Activated CD4-positive, CD25-positive, alpha-beta regulatory T cell (primary cell): Measurements from ENCODE around the gene ATP1A2.
"Not testable (repeated sequence)": the region's sequence is repeated elsewhere in the genome, so short reads cannot be mapped to it uniquely, and the experiment has no call there.

ENCODE experiments used
- DNase-seq, 4 experiments: peaks; one replicate each; lab custom pipeline; 2025; lab: John Stamatoyannopoulos, UW

The ATP1A2 gene

DNA sequence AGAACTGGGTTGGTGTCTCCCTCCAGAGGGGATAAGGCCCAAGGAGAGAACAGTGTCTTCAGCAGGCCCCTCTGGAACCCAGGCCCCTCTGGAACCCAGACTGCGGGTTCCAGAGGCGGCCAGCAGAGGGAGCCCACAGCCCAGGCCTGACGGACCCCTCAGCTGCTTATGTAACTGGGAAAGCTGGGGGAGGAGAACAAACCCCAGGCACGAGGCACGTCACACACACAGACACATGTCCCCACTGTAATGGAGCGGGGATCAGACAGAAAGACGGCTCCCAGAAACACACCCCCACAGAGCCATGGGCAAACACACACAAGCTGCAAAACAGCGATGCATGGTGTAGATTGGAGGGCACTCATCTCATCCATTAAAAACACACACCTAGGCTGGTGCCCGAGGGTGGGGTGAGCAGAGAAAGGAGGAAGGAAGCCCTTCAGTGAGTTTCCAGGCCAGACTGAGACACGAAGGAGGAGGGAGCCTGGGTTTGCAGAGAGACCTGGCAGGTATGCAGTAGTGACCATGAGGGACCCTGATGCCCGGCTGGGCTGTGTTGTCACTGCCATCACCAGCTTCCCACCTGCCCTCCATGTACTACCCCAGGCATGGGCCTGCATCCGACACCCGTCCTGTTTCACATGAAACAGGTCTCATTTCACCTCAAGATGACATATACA, 14.4 kb upstream of the ATP1A2 start:
- peak; percentile 37 to 45 (median 40) for DNase-seq

DNA sequence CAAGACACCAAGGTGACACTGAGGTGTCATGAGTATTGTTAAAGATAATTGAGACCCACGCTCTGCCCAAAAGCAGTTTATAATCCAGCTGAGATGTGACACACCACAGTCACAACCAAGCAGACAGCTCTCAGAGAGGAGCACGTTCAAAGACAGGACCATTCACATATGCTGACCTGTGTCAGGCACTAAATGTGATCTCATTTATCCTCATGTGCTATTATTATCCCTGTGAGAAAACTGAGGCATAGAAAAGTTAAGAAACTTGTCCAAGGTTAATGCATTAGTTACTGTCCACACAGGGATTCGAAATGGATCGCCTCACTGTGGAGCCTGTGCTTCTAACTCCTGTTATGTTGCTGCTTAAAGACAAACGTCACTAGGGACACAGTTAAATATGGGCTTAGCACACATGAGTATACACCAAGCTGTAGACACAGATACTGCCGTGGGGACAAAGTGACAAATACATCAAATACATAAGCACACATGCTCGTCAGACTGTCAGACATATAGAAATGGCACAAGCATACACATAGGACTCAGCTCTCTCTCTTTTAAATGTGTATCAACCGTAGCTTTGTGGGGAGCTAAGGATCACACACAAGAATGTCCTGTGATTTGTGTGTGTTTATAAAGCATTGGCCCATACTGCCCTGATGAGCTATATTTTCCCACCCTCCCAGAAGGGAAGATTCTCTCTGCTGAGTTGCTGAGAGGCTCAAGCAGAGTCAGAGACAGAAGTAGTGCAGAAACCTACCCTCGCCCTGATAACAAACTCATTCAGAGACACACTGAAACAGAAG, 13.6 kb upstream of the ATP1A2 start:
- no peak for DNase-seq

DNA sequence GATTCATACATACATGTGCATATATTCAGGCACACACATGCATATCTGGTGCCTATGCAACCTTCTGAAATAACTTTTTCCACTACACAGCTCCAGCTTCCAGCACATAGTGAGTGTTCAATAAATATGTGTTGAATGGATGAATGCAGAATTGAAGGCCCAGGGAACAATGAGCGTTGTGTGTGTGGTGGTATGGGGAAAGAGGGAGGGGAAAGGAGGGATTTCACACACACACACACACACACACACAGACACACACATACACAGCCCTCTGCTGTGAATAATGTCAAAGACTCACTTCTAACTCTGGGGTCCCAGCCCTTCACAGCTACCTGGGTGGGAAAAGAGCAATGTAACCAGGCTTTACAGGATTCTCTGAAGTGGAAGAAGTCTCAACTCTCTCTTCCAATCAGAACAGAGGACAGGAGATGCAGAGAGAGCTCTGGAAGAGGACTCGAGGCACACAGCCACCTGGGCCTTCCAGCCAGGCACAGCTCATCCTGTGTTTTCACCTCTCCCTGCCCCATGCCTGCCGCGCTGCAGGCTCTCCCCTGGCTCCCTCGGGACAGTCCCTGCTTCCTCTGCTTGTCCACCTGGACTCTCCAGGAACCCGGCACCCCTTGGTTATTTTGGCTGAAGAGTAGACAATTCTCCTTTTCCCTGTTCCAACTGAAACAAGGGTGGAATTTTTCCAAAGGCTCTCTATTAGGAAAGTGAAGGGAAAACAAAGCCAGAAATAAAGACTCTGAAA, 11.7 kb upstream of the ATP1A2 start:
- DNase-seq: no peak

DNA sequence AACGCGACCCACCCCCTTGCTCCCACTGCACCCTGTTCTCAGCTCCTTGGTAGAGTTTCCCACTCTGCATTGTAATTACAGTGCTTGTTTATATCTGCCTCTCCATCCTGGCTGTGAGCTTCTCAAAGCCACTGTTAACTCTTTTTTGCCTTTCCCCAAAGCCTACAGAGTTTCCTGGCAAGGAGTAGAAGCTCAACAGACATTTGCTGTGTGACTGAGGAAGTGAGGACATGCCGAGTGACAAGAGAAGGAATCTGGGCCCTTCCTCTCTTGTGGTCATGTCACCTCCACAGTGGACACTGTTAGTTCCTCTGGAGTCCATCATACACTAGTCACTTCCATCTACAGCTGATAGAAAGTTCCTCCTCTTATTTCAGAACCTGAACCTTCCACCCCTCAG, 11.1 kb upstream of the ATP1A2 start:
- no peak for DNase-seq

DNA sequence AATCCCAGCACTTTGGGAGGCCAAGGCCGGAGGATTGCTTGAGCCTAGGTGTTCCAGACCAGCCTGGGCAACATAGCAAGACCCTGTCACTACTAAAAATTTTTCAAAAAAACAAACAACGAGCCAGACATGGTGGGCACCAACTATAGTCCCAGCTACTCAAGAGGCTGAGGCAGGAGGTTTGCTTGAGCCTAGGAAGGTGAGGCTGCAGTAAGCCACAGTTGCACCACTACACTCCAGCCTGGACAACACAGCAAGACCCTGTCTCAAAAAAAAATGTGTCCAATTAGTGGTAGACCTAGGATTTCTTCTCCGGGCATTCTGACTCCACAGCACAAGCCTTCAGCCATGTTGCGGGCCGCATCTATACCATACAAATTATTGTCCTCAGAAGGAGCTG, 10.4 kb upstream of the ATP1A2 start:
- DNase-seq: no peak

DNA sequence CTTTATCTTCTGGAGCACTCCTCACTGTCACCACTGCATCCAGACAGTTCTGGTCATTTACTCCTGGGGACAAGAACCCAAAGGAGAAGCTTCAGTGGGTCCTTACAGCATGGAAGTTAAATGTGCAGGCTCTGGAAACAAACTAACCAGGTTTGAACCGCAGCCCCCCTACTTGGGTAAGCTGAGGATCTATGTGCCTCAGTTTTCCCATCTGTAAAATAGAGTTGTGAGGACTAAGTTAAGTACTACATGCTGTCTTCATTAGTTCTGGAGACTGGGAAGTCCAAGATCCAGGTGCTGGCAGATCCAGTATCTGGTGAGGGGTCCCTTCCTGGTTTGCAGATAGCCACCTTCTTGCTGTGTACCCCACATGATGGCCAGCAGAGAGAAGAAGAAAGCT, 8.0 kb upstream of the ATP1A2 start:
- no peak for DNase-seq

DNA sequence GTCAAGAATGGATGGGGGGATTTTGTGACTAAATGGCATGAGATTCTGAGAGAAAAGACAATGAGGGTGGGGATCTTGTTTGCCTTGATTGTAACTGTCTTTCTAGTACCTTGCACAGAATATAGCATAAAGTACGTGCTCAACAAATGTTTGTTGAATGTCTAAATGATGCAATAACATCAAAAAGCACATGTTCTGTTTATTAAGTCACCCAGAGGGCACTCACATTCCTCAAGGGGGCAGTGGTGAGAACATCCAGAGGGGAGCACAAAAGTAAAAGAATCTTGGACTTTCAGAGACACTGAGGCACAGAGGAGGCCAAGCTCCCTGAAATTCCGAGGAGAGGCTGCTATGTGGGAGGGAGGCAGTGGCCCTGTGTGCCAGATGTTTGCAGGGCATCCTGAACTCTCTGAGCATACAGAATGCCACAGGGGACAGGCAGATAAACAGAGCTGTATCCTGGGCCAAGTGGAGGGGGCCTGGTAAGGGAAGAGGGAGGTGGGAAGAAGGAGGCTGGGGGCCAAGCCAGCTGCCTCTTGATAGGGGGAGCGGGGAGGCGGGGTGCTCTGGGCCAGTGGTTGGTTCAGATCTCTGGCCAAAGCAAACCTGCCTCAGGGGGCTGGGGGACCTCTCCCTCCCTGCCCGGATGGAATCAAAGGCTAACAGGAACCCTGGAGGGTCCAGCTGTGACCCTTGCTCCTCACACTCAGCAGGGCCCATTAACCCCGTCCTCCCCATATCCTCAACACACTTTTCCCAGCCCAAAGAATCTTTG, 6.5 kb upstream of the ATP1A2 start:
- DNase-seq: no peak

DNA sequence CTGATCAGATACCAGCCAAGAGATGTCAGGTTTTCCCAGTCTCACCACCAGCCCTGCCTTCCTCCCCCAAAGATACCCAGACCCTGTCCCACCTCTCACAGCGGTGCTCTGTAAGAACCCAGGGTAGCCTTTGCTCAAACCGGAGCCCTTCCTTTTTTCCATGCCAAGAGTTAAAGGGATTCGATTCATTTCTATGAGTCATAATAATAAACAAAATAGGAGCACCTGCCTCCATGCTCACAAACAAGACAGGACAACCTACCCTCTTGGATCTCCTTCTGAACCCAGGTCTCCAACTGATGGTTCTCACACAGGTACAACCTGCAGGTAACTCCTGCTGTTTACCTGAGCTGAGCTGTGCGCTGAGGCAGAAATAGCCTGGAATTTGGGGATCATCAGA, 5.9 kb upstream of the ATP1A2 start:
- no peak for DNase-seq

DNA sequence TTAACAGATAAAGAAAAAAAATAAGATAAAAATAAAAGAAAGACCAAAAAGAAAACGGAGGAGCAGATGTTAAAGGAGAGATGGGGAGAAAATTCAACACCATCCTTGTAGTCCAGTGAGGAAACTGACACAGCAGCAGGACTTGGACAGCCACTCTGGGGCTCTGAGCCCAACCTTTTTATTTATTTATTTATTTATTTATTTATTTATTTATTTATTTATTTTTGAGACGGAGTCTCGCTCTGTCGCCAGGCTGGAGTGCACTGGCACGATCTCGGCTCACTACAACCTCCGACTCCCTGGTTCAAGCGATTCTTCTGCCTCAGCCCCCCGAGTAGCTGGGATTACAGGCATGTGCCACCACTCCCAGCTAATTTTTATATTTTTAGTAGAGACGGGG, 4.1 kb upstream of the ATP1A2 start:
- DNase-seq: not testable (repeated sequence)

DNA sequence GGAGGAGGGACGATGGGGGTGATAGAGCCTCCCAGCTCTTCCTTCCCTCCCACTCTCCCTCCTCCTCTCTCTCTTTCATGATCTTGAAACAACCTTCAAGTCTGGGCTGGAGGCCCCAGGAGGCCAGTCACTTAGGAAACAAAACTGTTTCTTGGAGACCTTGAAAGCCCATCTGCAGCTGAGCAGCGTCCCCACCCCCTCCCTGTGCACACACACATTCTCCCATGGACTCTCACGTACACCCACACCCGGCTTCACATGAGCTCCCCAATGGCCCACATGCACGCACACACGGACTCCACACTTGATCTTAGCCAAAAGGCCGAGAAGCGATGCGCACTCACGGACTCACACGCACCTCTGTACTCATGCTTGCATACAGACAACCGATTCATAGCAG, 3.2 kb upstream of the ATP1A2 start:
- no peak for DNase-seq

DNA sequence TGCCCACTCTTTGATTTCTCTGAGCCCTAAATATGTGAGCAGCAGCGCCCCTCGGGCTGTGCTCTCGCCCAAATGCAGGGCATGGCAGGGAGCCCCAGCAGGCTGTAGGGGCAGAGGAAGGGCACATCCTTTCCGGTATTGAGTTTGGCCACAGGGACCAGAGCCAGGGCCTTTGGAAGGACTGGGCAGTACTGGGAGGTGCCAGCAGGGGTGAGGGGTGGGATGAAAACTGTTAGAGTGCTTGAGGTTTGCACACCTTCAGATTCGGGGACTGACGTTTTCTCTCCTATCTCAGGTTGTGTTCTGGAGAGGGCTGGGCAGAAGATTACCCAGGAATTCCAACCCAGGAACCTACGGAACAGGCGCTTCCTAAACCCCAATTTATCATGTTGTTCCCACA, 2.2 kb upstream of the ATP1A2 start:
- no peak for DNase-seq

DNA sequence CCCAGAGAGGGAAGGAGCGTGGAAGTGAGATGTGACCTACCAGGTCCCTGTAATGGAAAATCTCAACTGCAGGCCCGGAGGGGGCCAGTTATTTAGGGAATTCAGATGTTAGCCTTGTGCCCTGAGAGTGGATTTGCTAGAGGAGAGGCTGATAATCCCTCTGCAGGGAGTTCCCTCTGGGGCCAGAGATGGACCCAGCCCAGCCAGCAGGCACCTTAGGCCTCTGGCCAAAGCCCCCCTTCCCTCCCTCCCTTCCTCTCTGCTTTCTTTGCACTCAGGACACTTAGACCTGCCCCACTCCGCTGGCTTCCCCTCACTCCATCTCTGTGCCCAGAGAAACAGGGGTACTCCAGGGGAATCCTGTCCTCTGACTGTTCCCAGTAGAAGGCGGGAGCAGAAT, 1.5 kb upstream of the ATP1A2 start:
- DNase-seq: no peak

DNA sequence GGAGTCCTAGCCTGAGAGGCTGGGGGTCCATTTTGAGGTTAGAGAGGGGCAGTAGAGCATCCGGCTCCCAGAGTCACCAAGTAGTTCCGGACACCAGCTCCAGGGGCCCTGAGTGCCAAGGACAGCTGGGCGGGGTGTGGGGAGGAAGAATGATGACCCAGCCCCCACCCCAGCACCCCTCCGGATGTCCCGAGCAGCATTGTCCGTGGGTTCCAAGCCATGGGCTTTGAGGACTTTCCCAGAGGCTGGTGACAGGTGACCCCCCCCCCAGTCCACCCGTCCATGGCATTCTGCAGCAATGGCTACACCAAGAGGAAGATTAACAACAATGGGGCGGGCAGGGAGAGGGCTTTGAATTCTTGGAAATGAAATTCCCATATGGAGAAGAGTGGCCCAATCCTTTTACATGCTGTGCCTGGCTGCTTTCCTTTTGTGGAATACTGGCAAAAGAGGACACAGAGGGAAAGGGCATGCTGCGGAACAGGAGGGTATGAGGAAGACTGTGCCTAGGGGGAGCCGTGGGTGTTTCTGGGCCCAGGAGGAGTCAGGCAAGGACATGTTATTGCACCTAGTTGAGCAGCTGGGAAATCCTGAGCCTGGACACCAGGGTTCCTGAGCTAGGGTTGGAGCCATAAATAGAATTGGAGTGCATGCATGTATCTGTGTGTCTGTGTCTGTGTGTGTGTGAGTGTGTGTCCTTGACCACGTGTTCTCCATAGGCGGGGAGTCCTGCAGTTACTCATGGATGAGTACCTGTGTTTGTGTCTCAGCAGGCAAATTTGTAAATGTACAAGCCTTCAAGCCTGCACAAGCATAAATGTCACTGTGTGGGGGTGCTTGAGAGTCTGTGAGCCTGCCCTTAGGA, 956 bp downstream of the ATP1A2 start:
- no peak for DNase-seq

DNA sequence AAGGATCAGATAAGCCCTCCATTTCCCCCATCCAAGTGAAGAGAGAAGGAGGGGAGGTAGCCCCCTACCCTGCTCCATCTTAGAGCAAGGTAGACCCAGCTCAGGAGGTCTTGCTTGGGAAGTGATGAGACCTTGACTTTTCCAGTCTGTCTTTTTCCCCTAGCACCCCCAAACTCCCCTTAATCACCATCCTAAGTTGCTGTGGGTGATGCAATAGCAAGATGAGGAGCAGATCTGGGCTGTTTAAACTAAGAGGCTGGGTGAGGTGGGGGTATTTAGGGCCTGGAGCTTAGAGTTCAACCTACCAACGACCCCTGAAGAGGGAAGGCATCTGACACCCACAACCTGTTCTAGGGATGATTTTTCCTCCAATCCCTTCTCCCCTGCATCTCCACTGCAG, 1.7 kb downstream of the ATP1A2 start:
- no peak for DNase-seq

DNA sequence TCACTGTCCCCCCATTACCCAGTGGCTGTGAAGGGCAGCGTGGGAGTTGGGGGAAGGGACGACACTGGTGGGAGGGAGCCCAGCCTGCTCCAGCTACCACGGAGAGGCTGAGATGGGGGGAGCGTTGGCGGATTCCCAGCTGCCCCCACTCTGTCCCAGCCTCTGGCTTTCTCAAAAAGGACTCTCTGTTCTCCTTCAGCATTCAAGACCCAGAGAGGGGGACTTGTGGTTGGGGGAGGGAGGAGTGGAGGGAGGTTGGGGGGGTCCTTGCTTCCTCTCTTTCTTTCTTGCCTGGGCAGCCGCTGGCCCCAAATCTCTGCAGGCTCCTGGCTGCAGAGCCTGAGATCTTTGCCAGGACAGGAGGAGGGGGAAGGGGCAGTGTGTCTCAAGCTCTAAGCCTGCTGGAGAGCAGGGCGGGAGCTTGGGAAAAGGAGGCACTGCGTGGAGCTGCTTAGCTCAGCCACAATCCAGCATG, 2.2 kb downstream of the ATP1A2 start:
- no peak for DNase-seq

DNA sequence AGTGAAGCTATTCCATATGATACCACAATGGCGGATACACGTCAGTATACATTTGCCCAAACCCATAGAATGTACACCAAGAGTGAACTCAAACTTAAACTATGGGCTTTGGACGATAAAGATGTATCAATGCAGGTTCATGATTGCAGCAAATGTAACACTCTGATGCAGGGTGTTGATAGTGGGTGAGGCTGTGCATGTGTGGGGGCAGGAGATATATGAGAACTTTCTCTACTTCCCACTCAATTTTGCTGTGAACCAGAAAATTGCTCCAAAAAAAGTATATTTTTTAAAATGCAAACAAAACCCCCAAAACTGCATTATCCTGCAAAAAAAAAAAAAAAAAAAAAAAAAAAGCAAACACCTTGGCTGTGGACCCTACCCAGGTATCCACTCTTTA, 3.4 kb downstream of the ATP1A2 start:
- no peak for DNase-seq

DNA sequence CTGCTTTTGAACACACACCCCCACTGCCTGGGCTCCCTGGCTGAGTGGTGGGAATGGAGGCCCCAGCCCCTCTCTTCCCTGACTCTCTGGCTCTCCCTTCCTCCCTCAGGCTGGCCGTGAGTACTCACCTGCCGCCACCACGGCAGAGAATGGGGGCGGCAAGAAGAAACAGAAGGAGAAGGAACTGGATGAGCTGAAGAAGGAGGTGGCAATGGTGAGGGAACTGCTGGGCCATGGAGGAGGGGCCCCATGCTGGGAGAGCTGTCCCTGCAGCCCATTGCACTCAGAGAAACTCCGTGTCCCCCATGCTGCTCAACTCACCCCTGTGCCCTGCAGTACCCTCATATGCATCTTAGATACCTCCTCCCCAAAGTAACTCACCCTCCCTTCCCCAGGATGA, 5.2 kb downstream of the ATP1A2 start:
- DNase-seq: no peak

DNA sequence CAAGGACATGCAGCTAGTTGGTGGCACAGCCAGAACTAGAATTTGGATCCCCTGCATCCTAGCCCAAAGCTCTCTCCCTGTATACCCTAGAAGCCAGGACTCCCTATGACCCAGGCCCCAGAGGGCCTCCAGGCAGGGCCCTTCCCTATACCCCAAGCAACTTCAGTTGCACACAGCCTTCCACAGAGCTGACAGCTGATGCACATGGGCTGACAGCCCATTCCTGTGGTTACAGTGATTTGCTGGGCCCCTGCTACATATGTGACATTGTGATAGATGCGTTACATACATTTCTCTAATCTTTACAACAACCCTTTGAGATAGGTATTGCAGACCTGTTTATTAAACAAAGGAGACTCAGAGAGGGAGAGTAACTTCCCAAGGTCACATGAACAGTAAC, 5.8 kb downstream of the ATP1A2 start:
- no peak for DNase-seq

DNA sequence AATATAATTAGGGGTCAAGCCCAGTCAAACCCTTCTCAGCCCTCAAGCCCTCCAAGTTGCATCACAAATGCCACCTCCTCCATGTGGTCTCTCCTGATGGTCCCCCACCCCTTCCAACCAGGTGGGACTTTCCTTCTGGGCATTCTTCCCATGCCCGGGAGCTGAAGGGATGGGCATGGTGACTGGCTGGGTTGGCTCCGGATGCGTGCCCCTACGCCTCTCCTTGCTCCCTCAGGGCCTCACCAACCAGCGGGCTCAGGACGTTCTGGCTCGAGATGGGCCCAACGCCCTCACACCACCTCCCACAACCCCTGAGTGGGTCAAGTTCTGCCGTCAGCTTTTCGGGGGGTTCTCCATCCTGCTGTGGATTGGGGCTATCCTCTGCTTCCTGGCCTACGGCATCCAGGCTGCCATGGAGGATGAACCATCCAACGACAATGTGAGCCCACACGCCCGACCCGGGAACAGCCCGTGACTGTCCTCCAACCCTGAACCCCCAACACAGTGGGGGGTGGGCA, 7.5 kb downstream of the ATP1A2 start:
- DNase-seq: no peak

DNA sequence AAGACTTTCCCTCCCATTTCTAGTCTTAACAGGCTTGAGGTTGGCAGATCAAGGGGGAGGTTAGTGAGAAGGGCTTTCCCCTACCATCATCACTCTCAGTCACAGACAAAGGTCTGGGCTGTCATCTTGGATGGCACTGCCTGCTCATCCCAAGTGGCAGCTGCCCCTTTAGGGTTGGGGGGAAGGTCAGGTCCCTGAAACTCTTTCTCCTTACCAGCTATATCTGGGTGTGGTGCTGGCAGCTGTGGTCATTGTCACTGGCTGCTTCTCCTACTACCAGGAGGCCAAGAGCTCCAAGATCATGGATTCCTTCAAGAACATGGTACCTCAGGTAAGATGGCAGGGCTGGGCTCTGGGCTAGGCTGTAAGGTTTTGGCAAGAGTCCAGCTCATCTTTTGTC, 8.2 kb downstream of the ATP1A2 start:
- no peak for DNase-seq
